Uterus (tissue), 2 donors: Measurements from ENCODE around the gene HAVCR2.

Experiments
- POLR2A ChIP-seq, 2 donors: fragments of 450-650 bp; IDR thresholded peaks; one replicate each; pipeline ENCODE4 v1.6.1; 2016; ENCODE audit warnings: antibody characterized with exemption in 2 of 2, mild to moderate bottlenecking in 1 of 2, moderate library complexity in 1 of 2
- TF ChIP-seq, protein P1 (sequence below), 4 experiments: fragments of 200-600 bp in 2 of 4; fragments of 450-650 bp in 2 of 4; sonication (generic) in 2 of 4; IDR thresholded peaks; one replicate each; pipeline ENCODE4 v1.5.1; 2016 to 2019; ENCODE audit warnings: antibody characterized with exemption in 4 of 4, mild to moderate bottlenecking in 2 of 4, moderate library complexity in 1 of 4

DNA sequence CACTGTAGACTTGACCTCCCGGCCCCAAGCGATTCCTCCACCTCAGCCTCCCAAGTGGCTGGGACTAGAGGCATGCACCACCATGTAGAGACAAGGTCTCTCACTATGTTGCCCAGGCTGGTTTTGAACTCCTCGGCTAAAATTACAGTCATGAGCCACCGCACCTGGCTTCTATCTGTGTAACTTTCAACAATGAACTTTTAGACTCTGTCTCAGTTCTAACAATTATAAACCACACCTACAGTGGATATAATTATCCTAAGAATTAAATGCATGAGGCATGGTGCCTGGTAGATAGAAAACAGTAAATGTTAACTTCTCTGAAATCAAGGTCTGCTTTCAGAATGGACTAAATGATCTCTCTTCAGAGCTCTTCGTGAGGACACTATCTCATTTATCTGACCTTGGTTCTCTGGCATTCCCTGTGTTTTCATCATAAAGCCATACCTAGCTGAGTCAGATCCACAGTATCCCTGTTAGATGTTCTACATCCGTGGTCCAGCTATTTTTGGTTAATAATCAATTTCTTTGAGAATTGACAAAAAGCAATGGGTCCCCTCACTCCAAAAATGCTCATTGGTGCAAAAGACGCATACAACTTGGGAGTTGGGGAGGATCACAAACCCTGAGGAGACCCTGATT is 57.1 kb downstream of the HAVCR2 start:
- TF ChIP-seq, protein P1, sequence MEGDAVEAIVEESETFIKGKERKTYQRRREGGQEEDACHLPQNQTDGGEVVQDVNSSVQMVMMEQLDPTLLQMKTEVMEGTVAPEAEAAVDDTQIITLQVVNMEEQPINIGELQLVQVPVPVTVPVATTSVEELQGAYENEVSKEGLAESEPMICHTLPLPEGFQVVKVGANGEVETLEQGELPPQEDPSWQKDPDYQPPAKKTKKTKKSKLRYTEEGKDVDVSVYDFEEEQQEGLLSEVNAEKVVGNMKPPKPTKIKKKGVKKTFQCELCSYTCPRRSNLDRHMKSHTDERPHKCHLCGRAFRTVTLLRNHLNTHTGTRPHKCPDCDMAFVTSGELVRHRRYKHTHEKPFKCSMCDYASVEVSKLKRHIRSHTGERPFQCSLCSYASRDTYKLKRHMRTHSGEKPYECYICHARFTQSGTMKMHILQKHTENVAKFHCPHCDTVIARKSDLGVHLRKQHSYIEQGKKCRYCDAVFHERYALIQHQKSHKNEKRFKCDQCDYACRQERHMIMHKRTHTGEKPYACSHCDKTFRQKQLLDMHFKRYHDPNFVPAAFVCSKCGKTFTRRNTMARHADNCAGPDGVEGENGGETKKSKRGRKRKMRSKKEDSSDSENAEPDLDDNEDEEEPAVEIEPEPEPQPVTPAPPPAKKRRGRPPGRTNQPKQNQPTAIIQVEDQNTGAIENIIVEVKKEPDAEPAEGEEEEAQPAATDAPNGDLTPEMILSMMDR (IDR thresholded peaks at IDR 0.05) = no peak
- TF ChIP-seq POLR2A (IDR thresholded peaks at IDR 0.05) = no peak
